ENCODE data around the gene PPP2R5A.
"Not testable (repeated sequence)": the region's sequence is repeated elsewhere in the genome, so short reads cannot be mapped to it uniquely, and the experiment has no call there.

Gene PPP2R5A

DNA sequence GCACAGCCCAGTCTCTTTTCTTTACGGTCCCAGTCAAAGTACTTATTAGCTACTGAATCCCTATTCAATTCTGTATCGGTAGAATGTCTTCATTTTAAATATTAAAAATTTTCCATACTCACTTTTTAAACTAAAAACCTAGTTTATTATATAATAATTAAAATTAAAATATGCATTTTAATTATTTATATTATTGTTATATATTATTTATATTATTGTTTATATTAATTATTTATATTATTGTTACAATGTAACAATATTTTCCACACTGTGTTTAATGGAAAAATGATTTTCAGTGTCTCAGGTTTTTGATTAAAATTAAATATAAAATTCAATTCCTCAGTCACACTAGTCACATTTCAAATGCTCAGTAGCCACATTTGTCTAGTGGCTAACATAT is 18.2 kb upstream of the PPP2R5A start:
- FAIRE-seq (no peak), DNase-seq (ENCODE audit: insufficient read length, low spot score) (no peak)

DNA sequence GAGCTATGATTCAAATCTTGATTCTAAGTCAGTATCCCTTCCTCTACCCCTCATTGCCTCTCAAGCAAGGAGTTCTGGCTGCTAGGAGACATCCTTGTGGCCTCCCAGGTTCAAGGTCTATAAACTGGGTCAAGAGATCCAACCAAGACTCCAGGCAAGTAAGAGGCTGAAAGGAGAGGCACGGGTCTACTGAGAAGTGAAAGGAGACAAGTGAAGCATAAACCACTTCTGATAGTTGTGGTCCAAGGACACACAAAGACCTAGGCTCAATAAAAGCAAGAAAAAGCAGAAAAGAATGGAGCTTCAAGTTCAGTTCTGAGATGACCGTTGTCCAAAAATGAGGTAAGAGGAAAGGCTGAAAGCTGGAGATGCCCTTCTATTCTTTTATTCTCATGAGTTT is 17.8 kb upstream of the PPP2R5A start:
- no peak for DNase-seq (ENCODE audit: insufficient read length, low spot score)
- no peak for FAIRE-seq

DNA sequence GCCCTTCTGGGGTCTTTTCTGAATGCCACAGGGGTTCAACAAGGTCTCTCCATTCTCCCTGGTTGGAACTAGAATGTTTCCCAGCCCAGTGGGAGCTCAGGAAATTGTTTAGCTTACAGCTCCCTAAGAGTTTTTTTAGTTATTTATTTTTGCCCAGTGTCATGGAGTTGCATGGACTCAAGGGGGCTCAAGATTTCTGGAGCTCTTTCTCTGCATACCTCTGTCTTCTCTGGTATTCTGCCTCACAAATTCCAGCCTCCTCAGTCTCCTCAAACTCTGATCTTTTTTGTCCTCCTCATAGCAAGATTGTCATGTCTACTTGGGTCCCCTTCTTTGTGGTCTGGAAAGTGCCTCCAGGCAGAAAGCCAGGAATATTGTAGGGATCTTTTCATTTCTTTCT is 15.9 kb upstream of the PPP2R5A start:
- DNase-seq (ENCODE audit: insufficient read length, low spot score) (no peak), FAIRE-seq (no peak)

DNA sequence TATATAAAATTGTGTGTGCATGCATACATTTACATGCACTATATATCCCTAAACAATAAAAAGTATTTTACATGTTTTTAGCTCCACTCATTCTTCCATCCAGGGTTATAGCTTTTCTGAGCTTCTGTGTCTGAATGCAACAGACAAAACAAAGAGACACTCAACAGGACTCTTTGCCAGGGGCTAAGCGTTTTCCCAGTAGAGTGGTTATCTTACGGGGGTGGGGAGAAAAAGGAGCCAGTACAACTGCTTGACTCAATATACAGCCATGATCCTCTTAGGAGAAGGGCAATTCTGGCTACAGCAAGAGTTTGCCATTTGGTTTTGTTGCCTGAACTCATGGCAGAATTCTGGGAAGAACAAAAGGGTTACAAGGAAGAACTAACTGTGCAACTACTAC is 14.6 kb upstream of the PPP2R5A start:
- FAIRE-seq (no peak), DNase-seq (ENCODE audit: insufficient read length, low spot score) (no peak)

DNA sequence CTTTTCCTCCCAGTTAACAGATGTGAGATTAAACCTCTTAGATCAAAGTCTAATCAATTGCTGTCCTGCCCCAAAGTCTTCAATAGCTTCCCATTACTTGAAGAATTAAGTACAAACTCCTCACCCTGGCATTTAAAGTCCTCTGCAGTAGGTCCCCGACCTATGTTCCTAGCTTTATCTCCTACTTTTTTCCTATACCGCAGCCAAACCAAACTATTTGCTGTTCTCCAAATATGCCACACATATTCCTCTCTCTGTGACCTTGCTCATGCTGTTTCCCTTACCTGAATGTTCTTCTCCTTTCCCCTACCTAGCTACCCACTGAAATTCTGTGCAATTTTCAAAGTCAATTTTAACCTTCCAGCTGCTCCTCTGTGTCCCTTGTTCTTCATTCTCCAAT is 14.0 kb upstream of the PPP2R5A start:
- no peak for DNase-seq (ENCODE audit: insufficient read length, low spot score)
- no peak for FAIRE-seq

DNA sequence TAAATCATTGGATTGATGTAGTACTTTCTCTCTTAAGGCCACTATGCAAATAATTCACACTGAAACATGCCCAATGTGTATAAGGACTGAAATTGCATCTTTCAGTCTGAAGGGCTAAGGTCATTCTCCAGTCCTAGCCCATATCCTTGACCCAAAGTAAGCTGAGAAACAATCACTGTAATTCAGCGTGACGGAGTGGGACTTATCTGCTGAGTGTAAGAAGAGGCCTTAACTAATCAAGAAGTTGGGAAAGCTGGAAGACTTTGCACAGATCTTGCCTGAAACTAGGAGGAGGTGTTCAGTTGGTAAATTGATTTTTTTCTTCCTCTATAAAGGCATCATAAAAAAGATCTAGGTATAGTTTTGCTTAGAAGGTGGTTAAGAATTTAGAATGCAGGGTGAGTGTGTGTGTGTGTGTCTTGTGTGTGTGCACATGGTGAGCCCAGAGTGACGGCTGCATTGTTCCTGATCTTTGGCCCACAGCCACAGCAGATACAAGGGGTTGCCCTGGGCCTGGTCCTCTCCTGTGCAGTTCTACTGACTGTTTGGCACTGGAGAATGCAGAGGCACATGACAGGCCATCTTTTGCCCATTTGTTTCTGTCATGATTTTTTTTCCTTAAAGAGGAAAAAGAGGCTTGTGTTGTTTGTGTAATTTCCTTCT is 13.3 kb upstream of the PPP2R5A start:
- DNase-seq (ENCODE audit: insufficient read length, low spot score) (no peak), FAIRE-seq (no peak)

DNA sequence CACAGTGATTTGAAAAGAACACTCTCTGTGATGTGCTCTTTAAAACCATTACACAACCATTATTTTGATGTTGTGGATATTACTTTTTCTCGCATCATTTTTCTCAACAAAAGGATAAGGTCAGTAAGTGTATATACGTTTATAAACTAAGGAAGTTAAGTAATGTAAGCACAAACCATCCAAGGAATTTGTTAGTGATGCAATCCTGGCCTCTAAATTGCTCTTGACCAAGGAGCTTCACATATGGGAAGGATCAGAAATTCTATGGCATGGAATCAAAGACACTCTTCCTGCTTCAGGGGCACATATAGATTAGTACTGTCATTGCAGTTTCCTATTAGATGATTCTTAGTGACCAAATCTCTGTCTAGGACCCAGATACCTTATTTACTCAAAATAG is 3.6 kb upstream of the PPP2R5A start:
- no peak for FAIRE-seq

DNA sequence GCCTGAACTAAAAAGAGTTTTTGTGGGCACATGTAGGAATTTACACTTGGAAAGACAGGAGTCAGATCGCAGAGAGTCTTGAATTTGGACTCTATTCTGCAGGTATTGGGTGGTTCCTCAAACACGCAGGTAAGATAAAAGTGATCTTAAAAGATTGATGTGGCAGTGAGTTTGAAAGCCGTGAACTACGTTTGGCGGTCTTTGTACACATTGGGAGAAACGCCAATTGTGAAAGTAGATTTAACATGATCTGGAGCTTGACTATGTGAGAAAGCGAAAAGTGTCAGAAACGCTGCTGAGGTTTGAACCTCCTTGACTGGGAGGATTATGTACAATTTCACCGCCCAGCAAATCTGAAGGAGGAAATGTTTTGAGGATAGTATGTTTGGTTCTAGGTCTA is 1.5 kb upstream of the PPP2R5A start:
- FAIRE-seq, result no peak
- no peak for DNase-seq (ENCODE audit: insufficient read length, low spot score)

More for the DNA sequence above, 3.6 kb upstream of the PPP2R5A start:
- DNase-seq (ENCODE audit: insufficient read length, low spot score), result peak; percentile 31

DNA sequence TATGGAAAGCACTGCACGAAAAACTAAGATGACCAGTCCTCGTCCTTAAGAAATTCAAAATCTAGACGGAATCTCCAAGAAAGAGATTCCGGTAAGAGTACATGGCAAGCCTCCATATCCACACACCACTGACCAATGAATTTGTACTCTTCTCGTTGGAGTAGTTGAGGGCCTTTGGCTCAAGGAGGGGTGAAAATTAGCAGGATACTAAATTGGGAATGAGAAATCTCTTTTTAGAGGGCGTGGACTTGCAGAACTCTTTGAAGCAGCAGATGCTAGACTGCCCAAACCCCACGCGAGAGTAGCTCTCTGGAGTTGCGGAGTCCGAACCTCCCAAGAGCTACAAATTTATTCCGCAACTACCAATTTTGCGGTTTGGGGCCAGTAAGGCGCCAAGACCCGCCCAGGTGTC is 872 bp upstream of the PPP2R5A start:
- FAIRE-seq (no peak), DNase-seq (ENCODE audit: insufficient read length, low spot score) (no peak)

DNA sequence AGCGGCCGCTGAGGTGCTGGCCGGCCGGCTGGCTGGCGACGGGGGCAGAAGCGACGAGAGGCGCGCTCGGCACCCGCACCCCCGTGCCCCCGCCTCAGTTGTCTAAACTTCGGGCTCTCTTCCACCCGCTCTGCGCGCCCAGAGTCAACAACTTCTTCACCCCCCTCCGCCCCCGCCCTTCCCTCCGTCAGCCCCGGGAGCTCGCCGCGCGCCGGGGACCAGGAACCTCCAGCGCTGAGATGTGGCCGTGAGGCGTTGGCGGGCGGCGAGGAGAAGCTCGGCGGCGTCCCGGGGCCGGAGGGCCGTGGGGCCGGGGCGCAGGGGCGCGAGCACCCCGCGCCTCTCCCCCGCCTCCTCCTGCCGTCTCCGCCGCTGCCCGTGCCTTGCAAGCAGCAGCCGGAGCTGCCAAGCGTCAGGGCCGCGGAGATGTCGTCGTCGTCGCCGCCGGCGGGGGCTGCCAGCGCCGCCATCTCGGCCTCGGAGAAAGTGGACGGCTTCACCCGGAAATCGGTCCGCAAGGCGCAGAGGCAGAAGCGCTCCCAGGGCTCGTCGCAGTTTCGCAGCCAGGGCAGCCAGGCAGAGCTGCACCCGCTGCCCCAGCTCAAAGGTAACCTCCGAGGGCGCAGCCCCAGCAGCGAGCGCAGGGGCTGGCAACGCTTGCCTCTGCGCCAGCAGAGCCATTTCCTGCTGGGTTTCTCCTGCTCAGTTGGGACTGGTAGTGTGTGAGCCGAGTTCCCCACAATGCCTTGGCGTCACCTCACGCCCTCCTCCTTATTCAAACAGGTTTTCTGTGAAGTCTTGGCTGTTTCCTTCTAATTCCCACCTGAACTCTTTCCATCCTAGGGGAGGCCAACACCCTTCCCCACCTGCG is 710 bp downstream of the PPP2R5A start:
- peak; percentile 38 for DNase-seq (ENCODE audit: insufficient read length, low spot score)
- no peak for FAIRE-seq

DNA sequence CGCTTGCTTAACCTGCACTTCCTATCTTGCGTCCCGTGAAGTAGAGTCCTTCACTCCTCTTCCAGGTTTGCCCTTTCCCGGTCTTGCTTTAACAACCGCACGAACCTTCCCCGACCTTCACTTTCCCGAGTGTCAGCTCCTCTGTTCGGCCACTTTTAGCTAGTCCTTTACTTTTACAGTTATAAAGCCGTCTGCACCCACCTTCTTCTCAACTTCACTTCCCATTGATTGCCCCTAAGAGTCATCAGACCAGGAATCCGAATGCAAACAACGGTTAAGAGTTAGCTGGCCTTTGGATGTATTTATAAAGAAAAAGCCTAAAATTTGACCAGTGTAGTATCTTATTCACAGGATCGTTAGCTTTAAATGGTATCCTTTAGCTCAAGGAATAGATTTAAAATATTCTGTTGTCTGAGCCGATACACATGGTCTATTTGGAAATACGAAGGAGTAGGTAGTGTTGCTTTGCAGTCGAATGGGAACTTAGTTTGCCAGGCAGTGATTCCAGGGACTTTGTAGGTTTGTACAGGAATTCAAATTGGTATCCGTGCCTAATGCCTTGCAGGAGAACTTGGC is 1.4 kb downstream of the PPP2R5A start:
- DNase-seq (ENCODE audit: insufficient read length, low spot score) (no peak), FAIRE-seq (no peak)

DNA sequence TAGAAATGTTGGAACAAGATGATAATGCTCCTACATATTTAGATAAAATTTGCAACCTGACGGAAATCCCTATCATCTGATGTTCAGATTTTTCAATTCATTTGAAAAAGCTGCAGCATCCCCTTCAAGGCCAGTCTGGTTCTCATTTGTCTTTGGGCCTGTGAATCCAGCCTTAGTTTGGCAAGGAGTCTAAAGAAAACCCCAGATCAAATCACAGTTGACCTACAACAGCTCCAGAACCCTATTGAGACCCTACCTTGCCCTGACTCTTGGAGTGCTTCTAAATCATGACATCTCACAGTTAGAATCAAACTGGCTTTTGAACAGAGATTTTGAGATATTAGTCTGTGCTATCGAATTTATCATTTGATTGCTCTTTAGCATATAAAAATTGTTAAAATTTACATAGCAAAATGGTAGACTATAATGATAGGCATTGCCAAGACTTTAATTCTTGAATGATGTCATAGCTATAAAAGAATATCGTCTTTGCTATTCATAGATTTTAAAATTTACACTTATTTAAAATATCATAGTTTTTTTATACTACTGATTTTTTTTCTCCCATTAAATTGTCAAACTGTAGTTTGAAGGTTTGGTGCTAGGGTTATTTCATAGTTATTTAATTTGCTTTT is 2.2 kb downstream of the PPP2R5A start:
- DNase-seq (ENCODE audit: insufficient read length, low spot score), result no peak
- no peak for FAIRE-seq

DNA sequence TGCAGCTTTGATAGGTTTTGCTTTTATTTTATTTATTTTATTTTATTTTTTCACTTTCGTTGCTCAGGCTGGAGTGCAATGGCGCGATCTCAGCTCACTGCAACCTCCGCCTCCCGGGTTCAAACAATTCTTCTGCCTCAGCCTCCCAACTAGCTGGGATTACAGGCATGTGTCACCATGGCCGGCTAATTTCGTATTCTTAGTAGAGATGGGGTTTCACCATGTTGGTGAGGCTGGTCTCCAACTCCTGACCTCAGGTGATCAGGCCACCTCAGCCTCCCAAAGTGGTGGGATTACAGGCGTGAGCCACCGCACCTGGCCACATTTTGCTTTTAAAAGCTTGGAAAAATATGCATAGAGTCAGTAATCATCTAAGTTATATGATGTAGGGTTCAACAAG is 2.8 kb downstream of the PPP2R5A start:
- DNase-seq (ENCODE audit: insufficient read length, low spot score); FAIRE-seq: not testable (repeated sequence)

DNA sequence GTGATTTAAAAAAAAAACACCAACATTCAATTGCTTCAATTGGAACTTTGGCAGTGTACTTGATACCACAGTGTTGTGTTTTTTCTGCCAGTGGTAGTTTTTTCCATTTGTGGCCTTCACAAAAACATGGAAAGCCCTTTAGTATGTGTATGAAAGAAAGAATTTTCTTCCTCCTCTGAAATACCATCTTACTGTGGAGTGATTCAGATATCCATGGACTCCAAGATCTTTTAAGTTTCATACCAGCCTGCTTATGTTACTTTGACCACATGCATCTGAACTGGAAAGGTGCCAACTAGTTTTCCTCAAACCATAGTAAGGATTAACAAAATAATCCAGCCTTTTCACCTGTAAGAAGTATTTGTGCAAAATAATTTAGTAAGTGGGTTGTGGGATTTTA is 3.4 kb downstream of the PPP2R5A start:
- FAIRE-seq (no peak), DNase-seq (ENCODE audit: insufficient read length, low spot score) (no peak)

DNA sequence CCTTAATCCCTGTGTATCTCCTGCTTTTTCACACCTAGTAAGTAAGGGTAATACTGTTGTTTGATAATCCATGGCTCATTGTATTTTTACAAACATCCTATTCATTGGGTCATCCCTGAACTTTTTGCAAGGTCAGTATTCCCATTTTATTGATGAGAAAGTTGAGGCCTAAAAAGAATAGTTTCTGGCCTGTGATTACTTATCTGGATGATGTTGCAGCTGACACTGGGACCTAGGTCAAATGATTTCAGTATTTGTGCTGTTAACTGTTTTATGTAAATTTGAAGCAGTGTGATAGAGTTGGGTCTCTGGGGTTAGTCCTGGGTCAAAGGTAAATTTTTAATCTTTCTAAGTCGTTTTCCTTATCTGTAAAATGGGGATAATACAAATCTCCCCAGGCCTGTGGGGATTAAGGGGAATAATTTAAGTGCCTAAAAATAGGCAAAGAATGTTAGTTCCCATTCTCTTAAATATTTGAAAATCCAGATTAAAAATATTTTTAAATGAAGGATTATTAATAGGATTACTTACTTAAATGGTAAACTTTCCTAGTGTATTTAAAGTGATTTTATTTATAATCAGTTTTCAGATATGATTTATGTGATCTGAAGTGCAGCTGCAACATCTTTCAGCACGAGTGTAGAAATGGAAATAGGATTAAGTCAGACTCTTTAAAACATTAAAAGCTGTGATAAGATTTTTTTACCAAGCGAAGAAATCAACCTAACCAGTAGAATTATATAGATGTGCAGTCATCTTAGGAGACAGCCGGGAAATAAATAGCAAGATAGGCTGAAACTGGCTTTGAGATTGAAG is 4.3 kb downstream of the PPP2R5A start:
- no peak for FAIRE-seq

DNA sequence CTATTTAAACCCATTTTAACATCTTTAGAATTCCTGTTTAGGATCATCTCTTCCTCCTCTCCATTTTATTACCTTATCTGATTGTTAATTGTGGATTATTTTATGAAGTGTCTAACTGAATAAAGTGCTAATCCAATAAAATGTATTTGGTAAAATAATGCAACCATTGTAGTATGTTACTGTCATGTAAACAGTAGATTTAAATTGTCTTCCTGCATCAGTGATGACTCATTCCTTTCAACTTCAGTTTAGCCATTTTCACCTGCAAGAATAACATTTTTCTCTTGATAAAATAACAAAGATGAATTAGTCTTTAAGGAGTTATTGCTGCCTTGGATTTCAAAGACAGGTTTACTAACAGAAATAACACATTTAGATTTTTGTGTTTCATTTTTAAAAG is 5.4 kb downstream of the PPP2R5A start:
- no peak for DNase-seq (ENCODE audit: insufficient read length, low spot score)
- FAIRE-seq, result no peak

More for the DNA sequence above, 4.3 kb downstream of the PPP2R5A start:
- DNase-seq (ENCODE audit: insufficient read length, low spot score), result no peak

DNA sequence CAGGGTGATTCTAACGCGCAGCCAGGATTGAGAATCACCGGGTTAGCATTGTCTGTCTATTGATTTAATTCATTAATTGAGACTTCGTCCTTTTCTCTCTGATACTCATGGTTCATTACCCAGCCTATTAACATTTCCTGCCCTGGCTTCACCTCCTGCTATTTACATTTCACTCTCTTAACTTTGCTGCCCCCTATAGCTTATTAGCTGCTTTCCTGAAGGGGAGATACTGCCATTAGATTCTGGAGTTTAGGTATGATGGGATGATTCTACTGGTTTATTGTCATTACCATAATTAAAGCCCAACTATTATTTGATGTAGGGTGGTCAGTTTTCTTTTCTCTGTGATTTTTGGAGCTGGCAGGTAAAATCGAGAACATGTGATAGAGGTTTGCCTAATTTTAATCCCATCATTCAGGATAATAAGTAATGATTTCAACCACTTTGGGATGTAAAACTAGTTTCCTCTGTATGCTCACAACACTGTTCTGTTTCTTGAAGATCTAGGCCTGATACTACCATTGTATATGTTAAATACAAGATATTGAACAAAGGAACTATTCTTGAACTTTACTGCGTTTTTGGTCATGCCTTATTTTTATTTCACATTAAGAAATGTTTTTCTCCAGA is 6.4 kb downstream of the PPP2R5A start:
- DNase-seq (ENCODE audit: insufficient read length, low spot score) (peak; percentile 42), FAIRE-seq (no peak)

DNA sequence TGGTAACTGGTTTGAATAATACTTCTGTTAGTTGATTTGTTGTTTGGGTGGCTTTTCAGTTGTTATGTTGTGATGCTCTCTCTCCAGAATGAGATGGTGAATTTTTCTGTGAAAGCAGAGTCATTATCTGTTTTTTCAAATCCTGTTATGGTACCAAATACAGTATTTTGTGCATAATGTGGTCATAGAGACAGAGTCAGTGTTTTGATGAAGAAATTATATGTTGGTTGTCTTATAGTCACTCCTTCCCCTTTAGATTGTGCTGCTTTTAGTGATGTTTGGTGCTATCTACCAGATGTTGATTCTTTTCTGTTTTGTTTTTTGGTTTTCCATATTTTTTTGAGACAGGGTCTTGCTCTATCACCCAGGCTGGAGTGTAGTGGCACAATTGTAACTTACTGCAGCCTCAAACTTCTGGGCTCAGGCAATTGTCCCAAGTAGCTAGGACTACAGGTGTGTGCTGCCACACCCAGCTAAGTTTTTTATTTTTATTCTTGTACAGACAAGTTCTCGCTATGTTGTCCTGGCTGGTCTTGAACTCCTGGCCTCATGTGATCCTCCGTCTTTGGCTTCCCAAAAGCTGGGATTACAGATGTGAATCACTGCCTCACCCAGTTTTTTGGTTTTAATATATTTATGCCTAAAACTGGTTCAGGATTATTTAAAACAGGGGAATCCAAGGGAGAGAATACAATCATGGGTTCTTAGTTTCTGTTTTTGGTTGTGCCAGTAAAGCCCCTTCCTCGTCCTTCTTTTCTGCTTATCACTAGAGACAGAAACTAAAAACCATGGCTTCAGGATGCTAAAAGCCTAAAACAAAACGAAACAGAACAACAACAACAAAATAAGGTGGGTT is 7.3 kb downstream of the PPP2R5A start:
- DNase-seq (ENCODE audit: insufficient read length, low spot score), result no peak
- FAIRE-seq, result no peak

DNA sequence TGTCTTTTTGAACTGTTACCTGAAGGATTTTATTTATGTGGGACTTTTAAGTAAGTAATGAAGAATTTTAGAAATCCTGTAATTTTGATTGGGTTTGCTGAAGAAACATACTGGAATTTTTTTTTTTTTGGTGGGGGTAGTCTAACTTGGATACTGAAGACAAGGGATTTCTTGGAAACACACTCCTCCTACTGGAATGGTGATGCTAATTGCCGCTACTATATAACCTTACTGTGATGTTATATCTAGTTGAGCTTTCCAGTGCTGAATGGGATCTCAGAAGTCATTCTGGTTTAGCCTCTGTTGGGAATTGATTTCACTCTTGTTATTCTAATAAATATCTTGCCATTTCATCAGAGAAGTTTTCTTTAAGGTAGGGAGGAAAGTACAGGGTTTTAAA is 8.4 kb downstream of the PPP2R5A start:
- FAIRE-seq (no peak), DNase-seq (ENCODE audit: insufficient read length, low spot score) (peak; percentile 23)
